UCSD-AML1 (cell line): ENCODE measurements around the gene DDX49.

Experiments used
- DNase-seq: peaks from one replicate; lab custom pipeline; 2025; ENCODE audit not compliant: unreplicated experiment; lab: John Stamatoyannopoulos, UW

Gene DDX49, protein sequence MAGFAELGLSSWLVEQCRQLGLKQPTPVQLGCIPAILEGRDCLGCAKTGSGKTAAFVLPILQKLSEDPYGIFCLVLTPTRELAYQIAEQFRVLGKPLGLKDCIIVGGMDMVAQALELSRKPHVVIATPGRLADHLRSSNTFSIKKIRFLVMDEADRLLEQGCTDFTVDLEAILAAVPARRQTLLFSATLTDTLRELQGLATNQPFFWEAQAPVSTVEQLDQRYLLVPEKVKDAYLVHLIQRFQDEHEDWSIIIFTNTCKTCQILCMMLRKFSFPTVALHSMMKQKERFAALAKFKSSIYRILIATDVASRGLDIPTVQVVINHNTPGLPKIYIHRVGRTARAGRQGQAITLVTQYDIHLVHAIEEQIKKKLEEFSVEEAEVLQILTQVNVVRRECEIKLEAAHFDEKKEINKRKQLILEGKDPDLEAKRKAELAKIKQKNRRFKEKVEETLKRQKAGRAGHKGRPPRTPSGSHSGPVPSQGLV

DNA sequence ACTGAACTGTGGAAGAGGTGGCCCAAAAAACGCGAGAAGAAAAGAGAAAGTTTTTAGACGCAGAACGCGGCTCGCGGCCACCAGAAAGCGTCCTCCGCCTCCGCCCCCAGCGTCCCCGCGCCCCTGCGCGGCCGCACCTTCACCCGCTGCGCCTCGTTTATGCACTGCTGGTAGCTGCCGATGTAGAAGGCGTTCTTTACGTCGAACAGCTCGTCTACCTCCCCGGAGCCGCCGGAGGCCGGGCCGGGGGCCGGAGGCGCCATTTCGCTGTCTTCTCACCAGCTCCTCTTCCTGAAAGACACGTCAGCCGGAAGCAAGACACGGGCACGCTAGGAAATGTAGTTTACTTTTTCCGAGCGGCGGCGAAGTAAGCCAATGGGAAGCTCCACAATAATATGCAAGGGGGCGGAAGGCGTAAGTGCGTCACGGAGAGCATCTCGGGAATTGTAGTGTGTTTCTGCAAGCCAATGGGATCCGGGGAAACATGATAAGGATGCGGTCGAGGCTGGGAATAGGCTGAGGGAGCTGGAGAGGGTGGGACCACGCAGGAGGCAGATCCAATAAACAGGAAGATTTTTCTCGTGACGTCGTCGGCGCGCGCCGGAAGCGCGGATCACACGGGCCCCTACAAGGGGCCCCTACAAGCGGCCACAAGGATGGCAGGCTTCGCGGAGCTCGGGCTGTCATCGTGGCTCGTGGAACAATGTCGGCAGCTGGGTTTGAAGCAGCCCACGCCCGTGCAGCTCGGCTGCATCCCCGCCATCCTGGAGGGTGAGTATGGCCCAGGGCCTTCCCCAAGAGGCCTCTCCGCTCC lies at the start of gene DDX49, which contains the start of gene COPE:
Gene DDX49, plus strand, starts transcription at position 630 of the 814 bp plus-strand sequence. Its CDS starts 27 bp downstream, at position 657.
Gene COPE, minus strand, starts transcription at position 302 of the 814 bp plus-strand sequence. Its CDS starts 39 bp downstream, at position 263.
- DNase-seq = peak; percentile 96

DNA sequence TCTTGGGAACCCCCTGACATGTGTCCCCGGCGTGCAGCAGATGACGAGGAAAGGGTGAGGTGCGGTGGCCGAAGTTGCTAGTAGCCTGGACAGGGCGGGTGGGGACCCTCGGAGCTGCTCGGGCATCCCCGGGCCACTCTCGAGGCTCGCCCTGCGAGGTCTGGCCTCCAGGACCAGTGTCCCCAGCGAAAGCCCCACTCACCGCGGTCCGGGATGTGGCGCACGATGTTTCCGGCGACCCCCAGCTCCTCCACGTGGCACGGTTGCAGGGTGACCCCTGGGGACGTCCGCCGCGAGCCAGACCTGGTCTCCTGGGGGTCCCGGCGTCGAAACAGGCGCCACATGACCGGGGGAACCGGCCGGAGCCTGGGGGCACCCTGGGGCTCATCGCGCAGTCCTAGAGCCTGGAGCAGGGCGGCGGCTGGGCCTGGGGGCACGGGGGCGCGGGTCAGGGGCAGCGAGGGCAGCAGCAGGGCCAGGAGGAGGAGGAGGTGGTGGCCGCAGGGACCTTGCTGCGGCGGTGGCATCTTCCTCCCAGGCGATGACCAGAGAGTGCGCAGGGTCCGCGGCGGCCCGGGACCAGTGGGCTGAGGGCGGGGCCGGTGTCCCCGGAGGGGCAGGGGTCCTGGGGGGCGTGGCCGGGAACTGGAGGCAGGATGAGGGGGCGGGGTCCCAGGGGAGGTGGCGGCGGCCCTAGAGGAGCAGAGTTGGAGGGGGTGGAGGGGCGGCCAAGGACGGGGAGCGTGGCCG lies 49.6 kb upstream of the DDX49 start:
- no peak for DNase-seq

DNA sequence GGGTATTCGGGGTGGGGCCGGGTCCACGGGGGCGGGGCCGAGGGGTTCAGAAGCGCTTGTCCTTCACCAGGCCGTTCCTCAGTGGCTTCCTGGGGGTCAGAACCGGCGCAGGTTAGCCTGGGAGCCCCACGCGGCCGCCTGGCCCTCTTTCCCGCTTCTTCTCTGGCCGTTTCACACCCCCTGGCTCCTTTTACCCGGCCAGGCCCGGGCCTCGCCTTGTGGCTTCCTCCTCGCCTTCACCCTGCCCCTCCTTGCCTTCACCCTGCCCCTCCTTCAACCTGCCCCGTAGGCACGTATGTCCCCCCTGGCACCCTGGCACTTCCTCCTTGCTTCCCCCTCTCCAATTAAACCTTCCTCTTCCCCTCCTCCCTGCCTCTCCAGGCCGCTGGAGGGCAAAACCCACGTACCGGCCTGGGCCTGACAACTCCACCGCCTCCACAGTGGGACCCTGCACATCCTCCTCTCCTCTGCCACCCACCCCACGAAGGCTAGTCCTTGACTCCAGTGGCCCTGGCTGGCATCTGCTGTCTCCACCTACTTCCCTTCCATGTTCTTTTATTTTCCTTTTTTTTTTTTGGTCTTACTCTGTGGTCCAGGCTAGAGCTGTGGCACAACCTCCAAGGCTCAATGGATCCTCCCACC lies 48.9 kb upstream of the DDX49 start:
- DNase-seq = no peak

DNA sequence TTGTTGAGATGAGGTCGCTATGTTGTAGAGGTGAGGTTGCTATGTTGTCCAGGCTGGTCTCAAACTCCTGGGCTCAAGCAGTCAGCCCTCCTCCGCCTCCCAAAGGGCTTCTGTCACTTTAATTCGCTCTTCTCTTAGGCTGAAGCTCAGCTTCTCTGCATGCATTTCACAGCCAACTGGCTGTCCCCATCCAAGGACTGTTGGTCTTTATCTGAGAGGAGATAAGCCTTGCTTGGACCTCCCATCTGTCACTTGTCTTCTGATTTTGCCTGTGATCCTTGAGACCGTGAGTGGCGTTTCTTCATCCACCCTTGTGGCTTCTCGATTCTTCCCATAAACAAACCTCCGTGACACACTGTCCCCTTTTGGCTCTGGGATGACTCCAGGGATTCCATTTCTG lies 48.0 kb upstream of the DDX49 start:
- no peak for DNase-seq

DNA sequence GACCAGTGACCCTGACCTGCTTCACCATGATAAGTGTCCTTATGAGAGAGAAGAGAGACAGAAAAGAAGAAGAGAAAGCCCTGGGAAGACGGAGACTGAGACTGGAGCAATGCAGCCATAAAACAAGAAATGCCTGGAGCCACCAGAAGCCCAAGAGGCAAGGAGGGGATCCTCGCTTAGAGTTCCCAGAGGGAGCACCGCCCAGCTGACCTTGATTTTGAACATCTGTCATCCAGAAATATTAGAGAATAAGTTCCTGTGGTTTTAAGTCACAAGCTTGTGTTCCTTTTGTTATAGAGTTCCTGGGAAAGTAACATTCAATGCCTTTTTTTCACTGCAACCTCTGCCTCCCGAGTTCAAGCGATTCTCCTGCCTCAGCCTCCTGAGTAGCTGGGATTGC lies 43.8 kb upstream of the DDX49 start:
- no peak for DNase-seq

DNA sequence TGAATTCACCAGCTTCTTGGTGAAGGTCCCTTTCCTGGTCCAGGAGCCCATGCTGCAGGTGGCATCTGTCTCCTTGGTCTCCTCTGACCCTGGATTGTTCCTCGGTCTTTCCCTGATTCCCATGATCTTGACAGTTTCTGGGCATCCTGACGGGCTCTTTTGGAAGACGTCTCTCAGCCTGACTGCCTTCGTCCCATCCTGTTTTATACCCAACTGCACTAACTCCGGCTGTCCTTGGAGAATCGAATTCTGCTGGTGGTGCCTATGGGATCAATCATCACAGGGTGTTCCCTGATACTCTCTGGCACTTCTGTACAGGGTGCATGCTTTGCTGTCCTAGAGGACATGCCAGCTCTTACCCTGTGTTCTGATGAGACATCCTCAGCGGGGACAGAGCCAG lies 42.6 kb upstream of the DDX49 start:
- no peak for DNase-seq

DNA sequence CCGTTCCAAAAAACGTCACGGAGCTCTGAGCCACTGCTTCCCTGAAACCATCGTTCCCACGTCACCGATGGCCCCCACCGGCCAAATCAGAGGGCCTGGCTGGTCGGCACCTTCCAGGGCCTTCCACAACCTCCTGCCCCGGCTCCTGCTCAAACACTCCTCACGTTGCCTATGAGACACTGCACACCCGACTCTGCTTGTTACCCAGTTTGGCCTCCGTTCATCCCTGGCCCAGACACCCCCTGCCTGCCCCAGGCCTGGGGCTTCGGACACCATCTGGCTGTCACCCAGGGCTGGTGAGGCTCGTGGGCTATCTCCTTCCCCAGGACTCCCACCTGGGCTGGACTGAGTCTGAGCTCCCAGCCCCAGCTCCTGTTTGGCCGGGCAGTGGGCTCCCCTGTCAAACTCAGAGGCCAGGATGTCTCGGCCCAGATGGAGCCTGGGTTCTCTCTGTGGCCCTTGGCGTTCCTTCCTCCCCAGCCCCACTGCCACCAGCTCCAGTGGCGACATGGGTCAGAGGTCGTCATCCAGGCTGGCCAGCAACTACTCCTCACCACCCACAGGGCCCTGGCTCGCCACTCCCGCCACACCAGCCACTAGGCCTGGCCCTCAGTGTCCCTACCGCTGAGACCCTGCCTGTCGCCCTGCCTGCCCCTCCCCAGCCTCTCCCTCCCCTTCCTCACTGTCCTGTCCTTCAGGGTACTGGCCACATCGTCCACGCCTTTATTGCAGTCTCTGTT lies 41.3 kb upstream of the DDX49 start:
- DNase-seq = no peak

DNA sequence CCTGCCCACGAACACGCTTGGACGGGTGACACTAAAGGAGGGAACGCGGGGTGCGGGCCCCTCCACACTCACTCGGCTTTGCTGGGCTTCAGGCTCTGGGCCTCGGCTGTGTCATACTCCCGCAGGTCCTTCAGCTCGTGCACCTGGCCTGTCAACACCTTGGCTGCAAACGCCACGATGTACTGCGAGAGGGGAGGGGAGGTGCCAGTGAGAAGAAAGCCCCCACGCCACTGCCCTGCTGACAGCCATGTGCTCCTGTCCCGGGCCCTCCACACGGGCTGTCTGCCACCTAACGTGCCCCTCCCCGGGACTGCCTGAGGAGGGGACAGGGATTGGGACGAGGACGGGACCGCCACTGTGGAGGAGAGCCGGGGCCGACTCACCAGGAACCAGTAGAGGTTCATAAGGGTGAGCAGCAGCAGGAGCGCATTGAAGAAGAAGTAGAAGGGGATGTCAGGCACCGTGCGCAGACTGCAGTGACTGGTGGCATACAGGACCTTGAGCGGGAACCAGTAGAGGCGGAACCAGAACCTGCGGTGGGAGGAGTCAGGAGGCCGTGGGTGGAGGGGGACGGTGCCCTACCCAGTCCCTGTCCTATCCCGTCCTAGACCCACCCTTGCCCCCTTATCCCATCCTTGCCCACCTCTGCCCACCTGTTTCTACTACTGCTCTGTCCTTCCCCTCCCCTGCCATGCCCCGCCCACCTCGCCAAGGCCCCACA lies 40.5 kb upstream of the DDX49 start:
- no peak for DNase-seq

DNA sequence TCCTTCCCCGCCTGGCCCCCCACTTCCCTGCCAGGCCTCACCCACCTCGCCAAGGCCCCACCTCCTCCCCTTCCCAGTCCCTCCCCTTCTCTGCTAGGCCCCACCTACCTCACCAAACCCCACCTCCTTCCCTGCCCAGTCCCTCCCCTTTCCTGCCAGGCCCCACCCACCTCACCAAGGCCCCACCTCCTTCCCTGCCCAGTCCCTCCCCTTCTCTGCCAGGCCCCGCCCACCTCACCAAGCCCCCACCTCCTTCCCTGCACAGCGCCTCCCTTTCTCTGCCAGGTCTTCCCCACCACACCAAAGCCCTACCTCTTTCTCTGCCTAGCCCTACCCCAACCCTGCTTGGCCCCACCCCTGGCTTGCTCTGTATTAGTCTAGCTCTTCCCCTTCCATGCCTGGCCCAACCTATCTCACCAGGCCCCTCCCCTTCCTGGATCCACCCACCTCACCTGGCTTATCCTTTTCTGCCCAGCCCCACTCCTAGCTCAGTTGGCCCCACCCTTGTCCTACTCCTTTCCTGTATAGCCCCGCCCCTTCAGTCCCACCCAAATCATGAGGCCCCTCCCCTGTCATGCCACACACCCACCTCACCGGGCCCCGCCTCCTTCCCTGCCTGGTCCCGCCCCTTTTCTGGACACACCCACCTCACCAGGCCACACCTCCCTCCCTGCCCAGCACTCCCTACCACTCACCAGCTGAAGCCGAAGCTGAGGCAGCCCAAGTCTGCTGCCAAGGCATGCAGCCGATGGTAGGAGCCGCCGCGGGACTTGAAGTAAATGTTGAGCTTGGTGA lies 39.7 kb upstream of the DDX49 start:
- DNase-seq = peak; percentile 29

DNA sequence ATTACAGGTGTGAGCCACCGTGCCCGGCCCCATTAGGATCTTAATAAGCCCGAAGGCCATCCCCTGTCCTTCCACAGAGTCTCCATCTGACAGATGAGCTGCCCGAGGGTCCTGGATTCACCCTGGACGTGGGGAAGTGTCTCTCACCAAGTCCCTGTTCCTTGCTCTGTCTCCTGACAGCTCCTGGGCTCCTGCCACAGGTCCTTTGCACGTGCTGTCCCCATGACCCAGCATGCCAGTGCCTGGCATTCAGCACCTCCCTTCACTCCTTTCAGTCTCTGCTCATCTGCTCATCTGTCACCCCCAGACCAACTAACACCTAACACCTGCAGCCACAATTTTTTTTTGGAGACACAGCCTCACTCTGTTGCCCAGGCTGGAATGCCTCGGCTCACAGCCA lies 38.0 kb upstream of the DDX49 start:
- no peak for DNase-seq

DNA sequence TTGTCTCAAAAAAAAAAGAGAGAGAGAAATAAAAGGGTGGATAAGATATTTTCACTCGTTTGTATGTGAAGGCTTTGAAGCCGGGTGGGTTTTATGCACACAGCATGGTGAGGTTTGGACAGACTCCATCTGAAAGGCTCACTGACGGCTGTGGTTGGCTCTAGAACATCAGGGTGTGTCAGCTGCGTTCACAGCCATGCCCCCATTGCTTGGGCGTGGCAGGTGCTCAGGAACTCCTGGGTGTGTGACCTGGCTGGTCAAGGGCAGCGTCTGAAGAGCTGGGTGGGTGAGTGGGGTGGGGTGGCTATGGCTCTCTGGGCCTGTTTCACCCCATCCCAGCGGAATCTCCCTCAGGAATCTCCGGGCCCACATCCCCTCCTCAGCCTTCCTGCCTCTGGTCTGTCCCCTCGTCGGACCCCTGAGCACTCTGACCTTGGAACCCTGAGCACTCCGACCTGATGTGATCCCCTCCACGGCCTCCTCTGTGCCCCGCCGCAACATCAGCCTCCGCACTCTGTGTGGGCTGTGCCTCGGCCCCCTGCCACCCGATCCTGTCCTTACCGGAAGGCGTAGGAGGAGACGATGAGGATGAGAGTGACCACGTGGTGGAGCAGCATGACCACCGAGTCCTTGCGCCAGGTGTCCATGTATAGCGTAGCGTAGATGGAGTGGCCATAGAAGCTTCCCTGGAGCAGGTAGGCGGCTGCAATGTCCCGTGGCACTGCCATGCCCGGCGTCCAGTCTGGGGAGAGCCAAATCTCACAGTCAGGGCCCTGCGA lies 35.8 kb upstream of the DDX49 start:
- DNase-seq = no peak

DNA sequence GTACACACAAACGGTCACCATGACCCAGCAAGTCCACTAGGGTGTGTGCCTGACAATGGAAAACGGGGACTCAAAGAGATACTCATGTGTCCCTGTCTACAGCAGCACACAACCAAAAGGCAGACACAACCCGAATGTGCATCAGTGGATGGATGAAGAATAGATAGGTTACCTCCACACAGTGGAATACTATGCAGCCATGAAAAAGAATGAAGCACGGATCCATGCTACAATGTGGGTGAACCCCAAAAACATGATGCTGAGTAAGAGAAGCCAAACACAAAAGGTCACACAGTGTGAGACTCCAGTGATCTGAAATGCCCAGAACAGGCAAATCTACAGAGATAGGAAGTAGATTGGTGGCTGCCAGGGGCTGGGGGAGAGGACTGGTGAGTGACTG lies 32.5 kb upstream of the DDX49 start:
- no peak for DNase-seq

DNA sequence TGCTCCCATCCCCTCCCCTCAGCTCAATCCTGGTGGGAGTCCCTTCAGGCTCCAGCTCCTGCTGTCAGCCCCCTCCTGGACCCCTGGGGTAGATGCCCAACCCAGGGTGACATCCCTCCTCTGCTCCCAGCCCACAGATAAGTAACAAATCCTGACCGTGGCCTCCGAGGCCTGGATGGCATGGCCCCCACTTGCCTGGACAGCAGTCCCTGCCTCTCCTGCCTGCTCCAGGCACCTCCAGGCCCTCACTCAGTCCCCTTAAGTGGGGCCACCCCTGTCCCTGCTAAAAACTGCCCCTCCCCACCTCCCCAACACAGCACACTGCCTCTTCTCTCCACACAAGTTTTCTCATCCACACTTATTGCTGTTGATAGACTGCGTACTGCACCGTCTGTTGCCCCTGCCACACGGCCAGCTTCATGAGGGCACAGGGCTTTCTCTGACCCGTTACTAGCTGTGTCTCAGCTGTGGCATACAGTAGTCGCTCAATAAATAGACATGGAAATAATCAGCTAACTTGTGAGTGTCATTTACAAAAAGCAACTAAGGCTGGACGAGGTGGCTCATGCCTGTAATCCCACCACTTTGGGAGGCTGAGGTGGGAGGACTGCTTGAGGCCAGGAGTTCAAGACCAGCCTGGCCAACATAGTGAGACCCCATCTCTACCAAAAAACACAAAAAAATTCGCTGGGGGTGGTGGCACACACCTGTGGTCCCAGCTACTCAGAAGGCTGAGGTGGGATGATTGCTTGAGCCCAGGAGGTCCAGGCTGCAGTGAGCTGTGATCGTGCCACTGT lies 29.4 kb upstream of the DDX49 start:
- DNase-seq = no peak

DNA sequence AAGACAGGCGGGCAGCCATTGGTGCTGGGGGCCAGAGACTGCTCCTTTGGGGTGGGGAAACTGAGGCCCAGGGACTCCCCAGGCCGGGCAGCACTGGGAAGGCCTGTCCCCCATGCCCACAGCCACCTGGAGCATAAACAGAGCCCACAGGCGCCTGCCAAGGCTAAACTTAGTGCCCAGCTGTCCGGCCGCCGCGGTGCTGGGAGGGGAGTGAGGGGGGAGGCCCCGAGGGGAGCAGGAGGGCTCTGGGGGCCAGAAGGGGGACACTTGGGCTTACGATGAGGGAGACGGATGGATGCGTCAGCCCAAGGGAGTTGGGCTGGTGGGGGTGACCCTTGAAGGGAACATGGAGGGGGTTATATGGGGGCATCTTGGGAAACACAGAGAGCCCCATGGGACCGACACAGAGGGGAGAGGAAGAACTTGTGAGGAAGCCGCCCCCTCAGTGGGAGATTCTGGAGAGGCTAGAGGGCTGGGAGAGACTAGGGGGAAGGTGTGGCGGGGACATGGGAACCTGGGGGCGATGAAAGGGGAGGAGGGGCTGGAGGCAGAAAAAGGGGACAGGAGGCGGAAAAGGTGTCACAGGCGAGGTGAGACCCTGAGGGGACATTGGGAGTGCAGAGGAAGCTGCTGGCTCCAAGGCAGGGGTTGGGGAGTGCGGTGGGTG lies 25.8 kb upstream of the DDX49 start:
- DNase-seq = no peak

DNA sequence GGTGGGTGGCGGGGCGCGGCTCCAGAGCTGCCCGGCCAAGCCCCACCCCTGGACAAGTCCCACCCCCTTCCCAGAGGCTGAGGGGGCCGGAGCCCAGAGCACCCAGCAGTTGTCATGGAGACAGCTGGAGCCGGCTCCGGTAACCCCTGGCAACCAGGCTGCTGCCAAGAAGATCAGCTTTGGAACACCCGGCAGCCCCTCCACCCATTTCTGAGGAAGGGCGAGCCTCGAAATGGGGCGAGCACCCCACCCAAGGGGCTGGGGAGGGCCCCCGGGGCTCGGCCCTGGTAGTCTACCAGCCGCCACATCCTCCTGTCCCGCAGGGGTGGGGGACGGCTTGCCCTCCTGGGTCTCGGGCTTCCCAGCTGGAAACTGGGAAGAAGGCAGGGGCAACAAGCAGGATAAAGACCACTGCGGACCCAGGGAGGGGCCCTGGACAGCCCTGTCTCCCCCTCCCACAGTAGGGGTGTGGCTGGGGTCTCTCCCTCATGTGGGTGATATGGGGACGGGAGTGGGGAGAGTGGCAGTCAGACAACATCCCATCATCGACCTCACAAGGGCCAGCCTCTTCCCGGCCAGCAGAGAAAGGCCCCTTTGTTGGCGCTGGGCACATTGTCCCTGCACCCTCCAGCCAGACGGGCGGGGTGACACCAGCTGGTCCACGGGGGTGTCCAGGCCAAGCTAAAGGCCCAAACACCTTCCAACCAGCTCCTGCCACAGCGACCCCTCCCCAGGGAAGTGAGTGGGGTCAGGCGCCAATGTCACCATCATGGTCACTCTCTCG lies 25.1 kb upstream of the DDX49 start:
- DNase-seq = no peak
